ENCODE results near the gene PLS3.

Gene PLS3

DNA sequence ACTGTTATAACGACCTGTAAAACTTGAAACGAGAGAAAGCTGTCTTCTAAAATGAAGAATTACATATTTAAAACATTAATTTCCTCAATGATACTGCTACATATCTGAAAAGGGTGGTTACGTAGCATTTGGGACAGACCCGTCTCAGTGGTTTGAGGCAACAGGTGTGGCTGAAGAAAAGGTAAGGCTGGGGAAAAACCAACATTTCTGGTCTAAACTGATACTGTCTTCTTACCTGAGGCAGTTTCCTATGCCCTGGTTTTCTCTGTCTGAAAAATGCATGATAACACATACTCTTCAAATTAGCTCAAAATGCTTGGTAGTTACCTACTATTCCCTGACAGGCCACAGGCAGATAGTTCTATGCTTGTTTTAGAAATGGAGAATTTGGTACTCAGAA is 30.4 kb downstream of the PLS3 start:
- no peaks in the 10 kb centered on the region for H3K4me1 ChIP-seq (ENCODE audit: low read depth, poor library complexity, severe bottlenecking)
- H3K4me2 ChIP-seq, result no peak overlapping the region
- H3K36me3 ChIP-seq (ENCODE audit: insufficient read depth), result no peaks in the 10 kb centered on the region
- H4K20me1 ChIP-seq (ENCODE audit: insufficient read depth), result no peaks in the 10 kb centered on the region
- no peaks in the 10 kb centered on the region for H3K27me3 ChIP-seq (ENCODE audit: insufficient read depth, low read depth)
- H2AFZ ChIP-seq (ENCODE audit: low read depth), result no peak overlapping the region
- no peak overlapping the region for H3K4me3 ChIP-seq (IDR thresholded peaks at IDR 0.05; ENCODE audit: insufficient read depth, low read depth, low read length)
- no peak overlapping the region for H3K27ac ChIP-seq
- no peak overlapping the region for H3K9ac ChIP-seq
- TF ChIP-seq, protein P1, sequence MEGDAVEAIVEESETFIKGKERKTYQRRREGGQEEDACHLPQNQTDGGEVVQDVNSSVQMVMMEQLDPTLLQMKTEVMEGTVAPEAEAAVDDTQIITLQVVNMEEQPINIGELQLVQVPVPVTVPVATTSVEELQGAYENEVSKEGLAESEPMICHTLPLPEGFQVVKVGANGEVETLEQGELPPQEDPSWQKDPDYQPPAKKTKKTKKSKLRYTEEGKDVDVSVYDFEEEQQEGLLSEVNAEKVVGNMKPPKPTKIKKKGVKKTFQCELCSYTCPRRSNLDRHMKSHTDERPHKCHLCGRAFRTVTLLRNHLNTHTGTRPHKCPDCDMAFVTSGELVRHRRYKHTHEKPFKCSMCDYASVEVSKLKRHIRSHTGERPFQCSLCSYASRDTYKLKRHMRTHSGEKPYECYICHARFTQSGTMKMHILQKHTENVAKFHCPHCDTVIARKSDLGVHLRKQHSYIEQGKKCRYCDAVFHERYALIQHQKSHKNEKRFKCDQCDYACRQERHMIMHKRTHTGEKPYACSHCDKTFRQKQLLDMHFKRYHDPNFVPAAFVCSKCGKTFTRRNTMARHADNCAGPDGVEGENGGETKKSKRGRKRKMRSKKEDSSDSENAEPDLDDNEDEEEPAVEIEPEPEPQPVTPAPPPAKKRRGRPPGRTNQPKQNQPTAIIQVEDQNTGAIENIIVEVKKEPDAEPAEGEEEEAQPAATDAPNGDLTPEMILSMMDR (conservative IDR thresholded peaks at IDR 0.05; ENCODE audit: low read depth, low read length), result no peak
- H3K79me2 ChIP-seq (ENCODE audit: insufficient read depth, low read depth), result no peaks in the 10 kb centered on the region

DNA sequence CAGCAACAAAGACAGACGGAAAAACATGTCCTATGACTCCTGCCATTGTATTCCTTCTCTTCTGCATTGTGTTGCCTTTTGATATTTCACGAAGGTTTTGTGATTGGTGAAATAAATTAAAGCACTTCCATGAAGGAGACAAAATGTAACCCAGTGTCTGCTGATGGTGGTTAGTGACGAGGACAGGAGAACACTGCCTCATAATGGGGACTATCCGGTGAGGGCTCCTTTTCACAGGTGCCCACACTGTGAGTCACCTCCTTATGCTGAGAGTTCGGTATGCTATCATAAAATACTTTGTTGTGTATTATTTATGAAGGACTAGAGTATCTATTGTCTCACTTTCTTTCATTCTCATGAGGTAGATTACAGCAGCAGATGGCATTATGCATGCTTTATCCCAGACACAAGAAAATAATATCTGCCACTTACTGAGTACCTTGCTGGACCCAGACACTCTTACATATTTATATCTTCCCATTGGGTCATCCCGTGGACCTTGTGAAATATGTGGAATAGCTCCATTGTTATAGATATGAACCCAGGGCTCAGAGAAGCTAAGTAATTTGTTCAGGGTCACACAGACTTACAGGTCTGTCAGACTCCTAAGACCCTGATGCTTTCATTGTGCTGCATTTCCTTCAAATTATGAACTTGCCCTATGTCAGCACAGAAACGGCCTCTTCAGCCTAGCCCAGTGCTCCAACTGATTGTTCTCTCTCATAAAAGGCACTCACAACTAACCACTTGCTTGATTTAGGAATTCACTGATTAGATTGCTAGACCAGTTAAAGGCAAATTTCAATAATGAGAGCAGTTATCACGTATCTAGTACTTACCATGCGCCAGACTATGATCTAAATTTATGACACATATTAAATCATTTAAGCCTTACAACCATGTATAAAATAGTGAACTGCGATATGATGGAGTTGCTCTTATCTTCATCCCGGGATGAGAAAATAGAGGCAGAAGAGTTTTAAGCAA is 31.2 kb downstream of the PLS3 start:
- no peaks in the 10 kb centered on the region for H3K36me3 ChIP-seq (ENCODE audit: insufficient read depth)
- TF ChIP-seq, protein P1 (conservative IDR thresholded peaks at IDR 0.05; ENCODE audit: low read depth, low read length), result no peak
- H3K4me1 ChIP-seq (ENCODE audit: low read depth, poor library complexity, severe bottlenecking), result no peaks in the 10 kb centered on the region
- H4K20me1 ChIP-seq (ENCODE audit: insufficient read depth), result no peaks in the 10 kb centered on the region
- H3K79me2 ChIP-seq (ENCODE audit: insufficient read depth, low read depth), result no peaks in the 10 kb centered on the region
- no peak overlapping the region for H3K27ac ChIP-seq
- no peak overlapping the region for H3K4me3 ChIP-seq (IDR thresholded peaks at IDR 0.05; ENCODE audit: insufficient read depth, low read depth, low read length)
- H3K4me2 ChIP-seq, result no peak overlapping the region
- no peak overlapping the region for H2AFZ ChIP-seq (ENCODE audit: low read depth)
- H3K9ac ChIP-seq, result no peak overlapping the region
- H3K27me3 ChIP-seq (ENCODE audit: insufficient read depth, low read depth), result no peaks in the 10 kb centered on the region

DNA sequence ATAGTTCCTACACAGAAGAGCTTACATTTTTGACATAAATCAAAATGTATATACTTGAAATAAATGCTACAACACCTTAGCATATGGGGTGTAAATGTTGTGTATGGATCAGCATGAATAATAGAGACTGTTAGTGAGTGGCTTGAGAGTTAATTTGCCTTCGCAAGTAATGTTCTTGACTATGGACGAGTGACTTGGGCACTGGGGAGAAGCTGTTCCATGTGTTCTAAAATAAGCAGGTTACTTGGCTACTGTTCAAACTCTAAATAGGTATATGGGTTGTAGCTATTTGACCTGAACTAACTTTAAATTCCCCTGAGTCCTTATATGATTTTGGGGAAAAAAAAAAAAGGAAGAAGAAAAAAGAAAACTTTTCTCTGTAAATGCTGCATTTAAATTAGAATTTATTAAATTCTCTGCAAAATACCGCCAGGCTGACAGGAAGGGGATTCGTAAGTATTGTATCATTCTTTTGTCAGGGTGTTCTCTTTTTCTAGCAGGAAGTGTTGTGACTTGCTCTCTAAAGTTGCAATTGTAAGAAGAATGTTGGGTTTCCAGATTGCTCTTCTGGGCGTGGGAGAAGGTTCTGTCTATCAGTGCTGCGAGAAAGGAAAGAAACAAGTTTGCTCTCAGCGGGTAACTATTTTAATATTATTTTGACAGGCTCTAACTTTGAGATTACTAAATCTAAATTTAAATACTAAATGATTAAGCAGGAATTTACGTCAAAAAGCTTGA is 32.2 kb downstream of the PLS3 start:
- Histone ChIP-seq H2AFZ (ENCODE audit: low read depth) (no peak overlapping the region), H3K4me1 (ENCODE audit: low read depth, poor library complexity, severe bottlenecking) (no peaks in the 10 kb centered on the region), H3K27me3 (ENCODE audit: insufficient read depth, low read depth) (no peaks in the 10 kb centered on the region), H3K79me2 (ENCODE audit: insufficient read depth, low read depth) (no peaks in the 10 kb centered on the region), H3K9ac (no peak overlapping the region), H3K4me2 (no peak overlapping the region), H3K36me3 (ENCODE audit: insufficient read depth) (no peaks in the 10 kb centered on the region), H3K27ac (no peak overlapping the region), H3K4me3 (IDR thresholded peaks at IDR 0.05; ENCODE audit: insufficient read depth, low read depth, low read length) (no peak overlapping the region), H4K20me1 (ENCODE audit: insufficient read depth) (no peaks in the 10 kb centered on the region)
- TF ChIP-seq, protein P1 (conservative IDR thresholded peaks at IDR 0.05; ENCODE audit: low read depth, low read length), result no peak

DNA sequence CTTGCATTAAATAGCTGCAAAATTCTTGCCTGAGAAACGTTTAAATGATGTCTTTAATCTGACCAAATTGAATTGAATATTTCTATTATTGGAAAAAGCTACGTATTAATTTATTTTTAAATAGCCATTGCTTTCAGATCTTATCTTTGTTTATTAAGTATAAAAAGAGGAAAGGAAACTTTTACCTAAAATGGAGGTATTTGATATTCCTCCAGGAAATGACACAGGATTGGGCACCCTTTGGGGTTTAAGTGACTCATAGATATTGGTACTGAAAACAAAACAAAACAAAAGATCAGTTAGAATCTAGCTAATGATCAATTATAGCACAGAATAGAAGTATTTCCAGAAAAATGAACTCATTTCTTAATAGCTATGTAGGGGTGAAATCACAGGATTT is 34.1 kb downstream of the PLS3 start:
- Histone ChIP-seq H3K27me3 (ENCODE audit: insufficient read depth, low read depth) (no peaks in the 10 kb centered on the region), H3K4me2 (no peak overlapping the region), H3K79me2 (ENCODE audit: insufficient read depth, low read depth) (no peaks in the 10 kb centered on the region), H2AFZ (ENCODE audit: low read depth) (no peak overlapping the region), H3K4me1 (ENCODE audit: low read depth, poor library complexity, severe bottlenecking) (no peaks in the 10 kb centered on the region), H3K27ac (no peak overlapping the region), H3K9ac (no peak overlapping the region), H4K20me1 (ENCODE audit: insufficient read depth) (no peaks in the 10 kb centered on the region), H3K4me3 (IDR thresholded peaks at IDR 0.05; ENCODE audit: insufficient read depth, low read depth, low read length) (no peak overlapping the region), H3K36me3 (ENCODE audit: insufficient read depth) (no peaks in the 10 kb centered on the region)
- TF ChIP-seq, protein P1 (conservative IDR thresholded peaks at IDR 0.05; ENCODE audit: low read depth, low read length), result no peak
